Right atrium auricular region (tissue), 2 donors: ENCODE results near the gene TRPV3. TPM values are rescaled to one million over a fixed set of nuclear protein-coding genes. Genes with fewer than 3 reads are reported as not detected.
"Not testable (repeated sequence)": the region's sequence is repeated elsewhere in the genome, so short reads cannot be mapped to it uniquely, and the experiment has no call there.

ENCODE experiments used
- DNase-seq: peaks from one replicate; pipeline ENCODE4 v3.0.0-alpha.2; 2019; ENCODE audit warnings: low spot score
- H3K27ac ChIP-seq, 2 donors: fragments of 200-600 bp; sonication (generic); 1 replicate in 1 of 2; 2 replicates in 1 of 2; pipeline ENCODE4 v1.5.1; 2016 to 2019
- H3K27me3 ChIP-seq, 2 donors: fragments of 200-600 bp; sonication (generic); one replicate each; pipeline versions ENCODE4 v1.5.1 to v1.6.0; 2017 to 2019
- H3K36me3 ChIP-seq: fragments of 200-600 bp; sonication (generic); one replicate; pipeline ENCODE4 v1.5.1; 2016
- H3K4me1 ChIP-seq, 2 donors: fragments of 200-600 bp; sonication (generic); one replicate each; pipeline versions ENCODE4 v1.5.1 to v1.6.0; 2017 to 2019
- H3K4me3 ChIP-seq, 2 donors: fragments of 200-600 bp; sonication (generic); 1 replicate in 1 of 2; 2 replicates in 1 of 2; pipeline ENCODE4 v1.5.1; 2017 to 2019; ENCODE audit warnings: mild to moderate bottlenecking in 1 of 2, moderate library complexity in 1 of 2
- H3K9me3 ChIP-seq, 2 donors: fragments of 200-600 bp; sonication (generic); one replicate each; pipeline ENCODE4 v1.5.1; 2019
- total RNA-seq, 2 donors: library from RNA; depleted of rRNA; stranded (reverse); fragments of >200 nt; gene quantifications; one replicate each; pipeline ENCODE4 v1.1.0, GENCODE V29; 2016
- TF ChIP-seq, protein P1 (sequence below), 2 donors: fragments of 200-600 bp; sonication (generic); IDR thresholded peaks; one replicate each; pipeline ENCODE4 v1.5.1; 2019; ENCODE audit warnings: antibody characterized with exemption in 2 of 2

Gene TRPV3
- total RNA-seq, 2 donors from 2014 or later, result 0.51 to 2.8 TPM

- Histone ChIP-seq H3K27me3 (no peaks in the 10 kb centered on the region), H3K9me3 (no peaks in the 10 kb centered on the region), H3K27ac (no peak within 1 kb of the TSS), H3K4me3 (no peak within 1 kb of the TSS), H3K36me3 (no peaks in the 10 kb centered on the region), H3K4me1 (no peaks in the 10 kb centered on the region)
- DNase-seq, result no peak
- TF ChIP-seq, protein P1, sequence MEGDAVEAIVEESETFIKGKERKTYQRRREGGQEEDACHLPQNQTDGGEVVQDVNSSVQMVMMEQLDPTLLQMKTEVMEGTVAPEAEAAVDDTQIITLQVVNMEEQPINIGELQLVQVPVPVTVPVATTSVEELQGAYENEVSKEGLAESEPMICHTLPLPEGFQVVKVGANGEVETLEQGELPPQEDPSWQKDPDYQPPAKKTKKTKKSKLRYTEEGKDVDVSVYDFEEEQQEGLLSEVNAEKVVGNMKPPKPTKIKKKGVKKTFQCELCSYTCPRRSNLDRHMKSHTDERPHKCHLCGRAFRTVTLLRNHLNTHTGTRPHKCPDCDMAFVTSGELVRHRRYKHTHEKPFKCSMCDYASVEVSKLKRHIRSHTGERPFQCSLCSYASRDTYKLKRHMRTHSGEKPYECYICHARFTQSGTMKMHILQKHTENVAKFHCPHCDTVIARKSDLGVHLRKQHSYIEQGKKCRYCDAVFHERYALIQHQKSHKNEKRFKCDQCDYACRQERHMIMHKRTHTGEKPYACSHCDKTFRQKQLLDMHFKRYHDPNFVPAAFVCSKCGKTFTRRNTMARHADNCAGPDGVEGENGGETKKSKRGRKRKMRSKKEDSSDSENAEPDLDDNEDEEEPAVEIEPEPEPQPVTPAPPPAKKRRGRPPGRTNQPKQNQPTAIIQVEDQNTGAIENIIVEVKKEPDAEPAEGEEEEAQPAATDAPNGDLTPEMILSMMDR (IDR thresholded peaks at IDR 0.05), result no peak
These were observed 86.0 kb downstream of the TRPV3 start, which contains the start of gene SPATA22 for GRCh38 chr17:3471599-3471998. SPATA22 (minus strand) TSS chr17:3471819; CDS start chr17:3469325, 2,494 bp downstream.

GRCh38 chr17:3469529-3469928 is 88.1 kb downstream of the TRPV3 start:
- TF ChIP-seq, protein P1 (IDR thresholded peaks at IDR 0.05), result no peak
- Histone ChIP-seq H3K27me3 (no peaks in the 10 kb centered on the region), H3K27ac (no peak overlapping the region), H3K36me3 (no peaks in the 10 kb centered on the region), H3K4me1 (no peaks in the 10 kb centered on the region), H3K9me3 (no peaks in the 10 kb centered on the region), H3K4me3 (no peak overlapping the region)
- no peak for DNase-seq

DNA sequence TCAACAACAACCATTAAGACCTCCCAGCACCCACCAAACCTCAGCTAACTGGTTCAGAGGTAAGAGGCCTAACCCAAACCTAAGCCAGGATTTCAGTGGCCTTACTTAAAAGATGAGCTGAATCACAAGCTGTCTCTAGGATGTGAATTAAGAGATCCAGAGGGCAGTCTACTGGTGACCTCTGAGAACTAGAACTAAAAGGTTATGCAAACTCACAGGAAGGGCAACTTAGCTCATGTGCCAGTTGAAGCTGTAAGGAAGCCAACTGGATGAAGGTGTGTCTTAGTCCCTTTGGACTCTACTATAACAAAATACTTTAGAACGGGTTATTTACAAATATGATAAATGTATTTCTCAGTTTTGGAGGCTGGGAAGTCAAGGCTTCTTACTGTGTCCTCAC is 91.3 kb downstream of the TRPV3 start:
- H3K36me3 ChIP-seq, H3K4me1 ChIP-seq, H3K4me3 ChIP-seq, DNase-seq, H3K9me3 ChIP-seq, H3K27me3 ChIP-seq, H3K27ac ChIP-seq: not testable (repeated sequence)

Other genes with a start within 250 kb of the TRPV3 start
- under 1 TPM in 1 of 2 donors, not detected in 1; 0.51 TPM for gene OR3A2, start 171.5 kb downstream of the TRPV3 start, total RNA-seq
- not detected for gene OR1E1, start 159.4 kb downstream of the TRPV3 start, total RNA-seq
- not detected for gene OR3A3, start 146.4 kb downstream of the TRPV3 start, total RNA-seq
- not detected for gene OR1E2, start 124.0 kb downstream of the TRPV3 start, total RNA-seq
- 1 to 10 TPM in 1 of 2 donors, under 1 TPM in 1; 0.82 to 1.8 TPM for gene SPATA22, start 86.0 kb downstream of the TRPV3 start, total RNA-seq
- gene ASPA, start 81.8 kb downstream of the TRPV3 start, total RNA-seq, result 1 to 10 TPM in 1 of 2 donors, under 1 TPM in 1; 0.33 to 1.0 TPM
- gene TRPV1, start 51.6 kb upstream of the TRPV3 start, total RNA-seq, result 1 to 10 TPM; 1.8 to 3.2 TPM
- gene SHPK, start 78.4 kb upstream of the TRPV3 start, total RNA-seq, result 1 to 10 TPM; 3.3 to 4.2 TPM
- gene CTNS, start 78.9 kb upstream of the TRPV3 start, total RNA-seq, result 10 to 100 TPM; 17.6 to 19.1 TPM
- gene TAX1BP3, start 110.8 kb upstream of the TRPV3 start, total RNA-seq, result 100 to 1,000 TPM; 212 to 227 TPM
- 10 to 100 TPM; 19.1 to 22.2 TPM for gene EMC6, start 111.0 kb upstream of the TRPV3 start, total RNA-seq
- 1 to 10 TPM; 5.4 to 8.1 TPM for gene P2RX5, start 138.3 kb upstream of the TRPV3 start, total RNA-seq
- not detected for gene HASPIN, start 166.1 kb upstream of the TRPV3 start, total RNA-seq
- gene ITGAE, start 243.4 kb upstream of the TRPV3 start, total RNA-seq, result 10 to 100 TPM; 23.4 to 26.1 TPM